ENCODE data around the gene NPB. TPM values are rescaled to one million over a fixed set of nuclear protein-coding genes. Genes with fewer than 3 reads are reported as not detected.

The NPB gene
- total and polyA plus RNA-seq, 2 donors (not counting 1 experiment from before 2014, with no cell fraction given), result 0.44 TPM; not detected in 1

- peak; percentile 25 for ATAC-seq (ENCODE audit: low read depth)
- Mint-ChIP-seq H3K4me1 (peaks cover 33% of the 10 kb centered on the region), H3K4me3 (peak overlapping the region; percentile 86), H3K27ac (peak overlapping the region; percentile 88), H3K27me3 (no peaks in the 10 kb centered on the region), H3K9me3 (ENCODE audit: insufficient read depth) (no peaks in the 10 kb centered on the region)
- TF ChIP-seq CTCF (IDR thresholded peaks at IDR 0.05) (no peak), EZH2 (IDR thresholded peaks at IDR 0.05; ENCODE audit: borderline replicate concordance, insufficient read depth, low read depth, low read length, poor library complexity, severe bottlenecking) (no peak)
- H3K9ac ChIP-seq (ENCODE audit: low read length), result peak overlapping the region; percentile 93
- H3K4me1 ChIP-seq (ENCODE audit: control insufficient read depth in 2 of 2, insufficient read depth in 2 of 2, low read length in 2 of 2), result peaks cover 22 to 39% of the 10 kb centered on the region in 2 donors
- peaks cover 56% of the 10 kb centered on the region for H3K79me2 ChIP-seq (ENCODE audit: control insufficient read depth, insufficient read depth, low read length)
- intact Hi-C loops (cut with micrococcal nuclease), result loop anchor here (1.0 to 2.0 kb wide), 3 partner anchors 21 to 56 kb away; partner anchors contain the start of genes ALYREF, ANAPC11, MAFG and SIRT7
- H2AFZ ChIP-seq (ENCODE audit: insufficient read depth, low read depth, low read length, poor library complexity, severe bottlenecking), result no peak overlapping the region
- ChIA-PET POLR2A (interaction anchor here (0.5 to 2.5 kb wide), 6 partner anchors 9 to 335 kb away, joined by 3 to 15 read pairs (median 3); partner anchors contain the start of genes MCRIP1 and P4HB), CTCF (interaction anchor here (0.6 to 2.0 kb wide), 8 partner anchors 9 to 578 kb away, joined by 3 to 7 read pairs (median 4); partner anchors contain the start of genes MCRIP1 and P4HB)
- peak overlapping the region; percentile 98 for H3K4me2 ChIP-seq (replicated peaks; ENCODE audit: low read depth, low read length, poor library complexity, severe bottlenecking)
- DNase-seq, result peak; percentile 70
- no peaks in the 10 kb centered on the region for H3K9me3 ChIP-seq (ENCODE audit: control extremely low read depth in 1 of 3, control insufficient read depth in 2 of 3, insufficient read depth in 1 of 3, low read length in 2 of 3)
- H3K27ac ChIP-seq (ENCODE audit: low read length in 2 of 2), result peak overlapping the region; percentile 90 to 91
- H3K36me3 ChIP-seq (replicated peaks in 1 of 2; ENCODE audit: control extremely low read depth in 1 of 2, control insufficient read depth in 1 of 2, extremely low read depth in 1 of 2, insufficient read depth in 2 of 2, low read length in 1 of 2), result peaks cover 1 to 27% of the 10 kb centered on the region in 2 experiments
- H3K27me3 ChIP-seq (replicated peaks in 1 of 4; ENCODE audit: control extremely low read depth in 1 of 4, control insufficient read depth in 3 of 4, insufficient read depth in 4 of 4, low read length in 3 of 4), result no peaks in the 10 kb centered on the region
- peaks cover 53% of the 10 kb centered on the region for H4K20me1 ChIP-seq (ENCODE audit: control insufficient read depth, insufficient read depth, low read length, poor library complexity, severe bottlenecking)
- 3% methylated on average over 65 of the region's 65 CpGs for WGBS (ENCODE audit: insufficient coverage)
- H3K4me3 ChIP-seq (ENCODE audit: control extremely low read depth in 1 of 5, extremely low read depth in 1 of 5, insufficient read depth in 1 of 5, low read depth in 2 of 5, low read length in 4 of 5), result peak overlapping the region; percentile 58 to 90 (median 84)
These were observed 31.7 kb upstream of the NPB start for GRCh38 chr17:81870131-81870980.

All from B cell (primary cell).